Stimulated activated CD4-positive, alpha-beta T cell treated with anti-CD3 and anti-CD28 coated beads, Interleukin-2, amount 100 ng/mL, for 48 hours (primary cell): Measurements from ENCODE around the gene URB1.
"Not testable (repeated sequence)": the region's sequence is repeated elsewhere in the genome, so short reads cannot be mapped to it uniquely, and the experiment has no call there.

Source experiments
- DNase-seq, 2 donors: peaks; one replicate each; pipeline ENCODE4 v3.0.0-alpha.2; 2020

Gene URB1

DNA sequence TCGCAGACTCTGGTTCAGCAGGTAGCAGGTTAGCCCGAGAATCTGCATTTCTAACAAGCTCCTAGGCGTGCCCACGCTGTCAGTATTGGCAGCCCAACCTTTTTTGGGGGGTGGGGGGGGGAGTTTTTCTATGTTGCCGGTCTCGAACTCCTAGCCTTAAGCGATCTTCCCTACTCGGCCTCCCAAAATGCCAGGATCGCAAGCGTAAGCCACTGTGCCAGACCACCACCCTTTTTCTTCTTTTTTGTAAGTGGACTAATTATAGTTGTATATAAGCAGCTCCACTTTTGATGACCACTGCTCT lies 113.5 kb downstream of the URB1 start:
- DNase-seq, result no peak

DNA sequence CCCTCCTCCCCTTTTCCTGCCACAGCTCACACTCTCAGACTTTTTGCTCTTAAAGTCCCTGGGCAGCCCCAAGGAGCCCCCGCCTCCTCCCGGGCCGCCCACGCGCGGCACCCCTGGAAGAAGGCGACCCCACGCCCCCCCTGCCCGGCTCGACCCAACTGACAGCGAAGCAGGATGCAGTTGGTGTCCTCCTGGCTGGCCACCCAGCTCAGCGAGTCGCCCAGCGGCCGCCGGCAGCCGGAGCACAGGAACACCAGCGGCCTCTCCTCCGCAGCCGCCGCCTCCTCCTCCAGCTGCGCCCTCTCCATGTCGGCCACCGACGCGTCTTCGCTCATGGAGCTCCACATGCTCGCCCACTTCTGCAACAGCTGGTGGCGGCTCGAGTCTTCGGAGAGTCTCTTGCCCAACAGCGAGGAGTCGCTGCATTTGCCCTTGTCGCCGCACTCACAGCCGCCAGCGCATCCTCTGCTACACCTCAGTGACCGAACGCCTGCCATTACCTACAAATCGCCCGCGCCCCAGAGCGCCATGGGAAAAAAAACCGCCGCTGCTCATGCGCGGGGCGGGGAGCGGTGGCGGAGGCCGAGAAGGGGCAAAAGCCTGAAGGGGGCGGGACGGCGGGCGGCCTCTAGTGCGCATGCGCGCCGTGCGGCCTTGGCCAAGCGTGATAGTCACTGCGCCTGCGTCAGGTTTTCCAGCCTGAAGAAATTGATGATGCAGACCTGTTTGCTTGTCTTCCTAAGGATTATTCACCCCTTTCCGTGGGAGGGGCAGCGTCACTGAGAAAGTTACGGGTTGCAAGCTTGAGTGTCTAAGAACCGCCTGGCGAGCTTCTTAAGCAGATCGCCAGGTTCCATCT lies 114.1 kb downstream of the URB1 start, which contains the start of gene MIS18A:
TSS of gene MIS18A (minus strand) at position 532 of the 859 bp plus-strand sequence. CDS start at position 497, 35 bp downstream.
- peak; percentile 97 to 98 for DNase-seq

DNA sequence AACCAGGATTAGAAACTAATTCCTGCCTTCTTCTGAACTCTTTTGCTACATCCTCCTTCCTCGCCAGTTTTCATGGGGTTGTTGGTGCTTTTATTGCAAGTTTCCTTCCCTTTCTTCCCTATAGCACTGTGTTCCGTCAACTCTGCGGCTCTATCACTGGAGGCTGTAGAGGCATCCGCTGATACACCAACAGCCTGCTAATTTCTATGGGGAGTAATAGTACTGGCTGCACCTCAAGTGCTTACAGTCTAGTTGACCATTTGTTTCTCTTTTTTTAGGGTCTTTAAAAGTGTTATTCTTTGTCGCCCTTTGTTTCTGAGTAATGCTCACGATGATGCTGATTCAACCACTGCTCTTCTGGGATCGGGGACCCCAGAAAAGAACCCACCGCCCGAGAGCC lies 114.7 kb downstream of the URB1 start:
- no peak for DNase-seq

DNA sequence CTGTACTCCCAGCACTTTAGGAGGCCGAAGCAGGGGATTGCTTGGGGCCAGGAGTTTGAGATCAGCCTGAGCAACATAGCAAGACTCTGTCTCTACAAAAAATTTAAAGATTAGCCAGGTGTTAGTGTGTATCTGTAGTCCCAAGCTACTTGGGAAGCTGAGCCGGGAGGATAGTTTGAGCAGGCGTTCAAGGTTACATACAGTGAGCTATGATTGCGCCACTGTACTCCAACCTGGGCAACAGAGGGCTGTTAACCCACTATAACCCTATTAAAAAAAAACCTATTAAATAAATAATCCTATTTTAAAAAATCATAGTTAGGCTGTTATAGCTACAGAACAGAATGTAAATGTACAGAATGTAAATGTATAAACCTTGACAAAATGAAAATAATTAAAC lies 116.1 kb downstream of the URB1 start:
- DNase-seq, result no peak

DNA sequence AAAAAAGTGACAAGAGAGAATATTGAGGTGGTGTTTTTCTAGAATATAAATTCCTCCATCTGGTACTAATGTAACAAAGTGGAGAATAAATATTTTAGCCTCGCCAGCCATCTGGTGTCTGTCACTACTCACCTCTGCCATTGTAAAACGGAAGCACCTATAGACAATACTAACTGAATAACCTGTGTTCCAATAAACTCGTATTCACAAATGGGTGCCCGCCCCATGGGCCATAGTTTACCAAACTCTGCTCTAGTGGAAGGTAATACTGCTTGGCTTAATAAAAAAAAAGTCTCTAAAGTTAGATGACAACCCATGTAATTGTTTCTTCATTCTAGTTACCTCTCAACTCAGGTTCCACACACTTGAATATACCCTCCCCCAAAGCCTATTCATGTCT lies 122.1 kb downstream of the URB1 start:
- DNase-seq, result no peak

DNA sequence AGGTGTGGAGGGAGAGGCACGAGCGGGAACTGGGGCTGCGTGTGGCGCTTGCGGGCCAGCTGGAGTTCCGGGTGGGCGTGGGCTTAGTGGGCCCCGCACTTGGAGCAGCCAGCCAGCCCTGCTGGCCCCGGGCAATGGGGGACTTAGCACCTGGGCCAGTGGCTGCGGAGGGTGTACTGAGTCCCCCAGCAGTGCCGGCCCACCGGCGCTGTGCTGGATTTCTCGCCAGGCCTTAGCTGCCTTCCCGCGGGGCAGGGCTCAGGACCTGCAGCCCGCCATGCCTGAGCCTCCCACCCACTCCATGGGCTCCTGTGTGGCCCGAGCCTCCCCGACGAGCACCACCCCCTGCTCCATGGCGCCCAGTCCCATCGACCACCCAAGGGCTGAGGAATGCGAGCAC lies 127.5 kb downstream of the URB1 start:
- DNase-seq, result not testable (repeated sequence)

DNA sequence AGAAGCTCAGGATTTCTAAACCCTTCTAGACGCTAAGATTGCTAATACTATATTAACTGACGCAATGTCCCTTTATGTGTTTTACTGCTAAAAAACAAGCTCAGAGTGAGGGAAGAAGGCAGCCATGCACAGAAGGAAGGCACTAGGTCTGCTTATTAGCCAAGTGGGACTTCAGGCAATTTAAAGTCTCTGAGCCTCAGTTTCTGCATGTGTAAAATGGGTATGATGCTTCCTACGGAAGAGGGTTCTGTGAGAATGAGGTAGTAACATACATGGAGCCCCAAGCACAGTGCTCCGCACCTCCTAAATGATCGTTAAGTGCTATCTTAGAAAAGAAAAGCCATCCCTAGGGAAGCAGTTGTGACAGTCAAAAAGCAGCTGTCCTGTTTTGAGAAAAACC lies 130.9 kb downstream of the URB1 start:
- no peak for DNase-seq
